Stimulated activated CD8-positive, alpha-beta memory T cell treated with anti-CD3 and anti-CD28 coated beads, Interleukin-4, amount 100 ng/mL, for 48 hours (primary cell): ENCODE measurements around the gene OR51E2.
"Not testable (repeated sequence)": the region's sequence is repeated elsewhere in the genome, so short reads cannot be mapped to it uniquely, and the experiment has no call there.

Experiments
- DNase-seq: peaks from one replicate; pipeline ENCODE4 v3.0.0-alpha.2; 2020

OR51E2 gene, protein sequence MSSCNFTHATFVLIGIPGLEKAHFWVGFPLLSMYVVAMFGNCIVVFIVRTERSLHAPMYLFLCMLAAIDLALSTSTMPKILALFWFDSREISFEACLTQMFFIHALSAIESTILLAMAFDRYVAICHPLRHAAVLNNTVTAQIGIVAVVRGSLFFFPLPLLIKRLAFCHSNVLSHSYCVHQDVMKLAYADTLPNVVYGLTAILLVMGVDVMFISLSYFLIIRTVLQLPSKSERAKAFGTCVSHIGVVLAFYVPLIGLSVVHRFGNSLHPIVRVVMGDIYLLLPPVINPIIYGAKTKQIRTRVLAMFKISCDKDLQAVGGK

DNA sequence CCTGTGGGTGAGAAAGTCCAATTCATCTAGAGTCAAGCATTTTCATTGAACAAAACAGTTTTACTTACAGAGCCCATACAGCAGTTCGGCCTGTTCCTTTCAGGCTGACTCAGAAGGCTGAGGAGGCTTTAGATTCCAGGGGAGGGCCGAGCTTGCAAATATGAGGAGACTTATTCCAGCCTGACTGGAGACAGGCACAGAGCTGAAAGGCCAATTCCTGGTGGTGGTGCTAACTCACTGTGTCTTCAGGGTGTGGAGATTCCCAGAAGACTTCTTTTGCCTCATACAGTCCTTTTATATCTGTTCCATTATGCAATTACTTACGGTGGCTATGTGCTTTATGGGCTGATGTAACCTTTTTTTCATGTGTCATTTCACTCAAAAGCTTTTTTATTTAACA, at the start of gene OR51E2:
Gene OR51E2, minus strand, starts transcription at position 269 of the 400 bp plus-strand sequence. CDS start 15,142 bp downstream, outside the sequence.
- no peak for DNase-seq

DNA sequence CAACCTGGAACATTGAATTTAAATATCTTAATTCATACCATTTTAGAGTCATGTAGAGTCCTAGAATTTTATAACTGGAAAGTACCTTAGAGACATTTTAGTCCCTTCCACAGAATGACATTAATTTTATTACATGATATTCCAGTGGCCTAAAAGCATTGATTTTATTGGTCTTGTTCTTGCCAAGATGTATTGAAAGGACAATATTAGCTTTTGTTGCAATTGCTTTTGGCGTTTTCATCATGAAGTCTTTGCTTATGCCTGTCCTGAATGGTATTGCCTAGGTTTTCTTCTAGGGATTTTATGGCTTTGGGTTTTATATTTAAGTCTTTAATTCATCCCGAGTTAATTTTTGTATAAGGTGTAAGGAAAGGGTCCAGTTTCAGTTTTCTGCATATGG, 43.1 kb upstream of the OR51E2 start:
- no peak for DNase-seq

DNA sequence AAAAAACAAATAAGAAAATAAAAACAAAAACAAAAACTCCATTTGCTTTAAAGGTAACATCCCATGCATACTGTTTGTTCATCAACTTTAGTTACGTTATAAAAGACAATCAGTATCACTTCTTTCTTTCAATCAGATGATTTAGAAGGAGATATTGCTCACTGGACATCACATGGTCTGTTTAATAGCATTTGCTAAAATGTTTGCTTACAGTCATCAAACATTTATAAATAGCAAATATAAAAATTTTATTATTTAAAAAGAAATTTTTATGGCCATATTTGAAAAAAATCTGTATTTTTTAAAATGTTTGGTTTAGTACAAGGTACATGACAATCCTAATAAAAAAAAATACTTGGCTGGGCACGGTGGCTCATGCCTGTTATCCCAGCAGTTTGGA, 29.5 kb upstream of the OR51E2 start:
- no peak for DNase-seq

DNA sequence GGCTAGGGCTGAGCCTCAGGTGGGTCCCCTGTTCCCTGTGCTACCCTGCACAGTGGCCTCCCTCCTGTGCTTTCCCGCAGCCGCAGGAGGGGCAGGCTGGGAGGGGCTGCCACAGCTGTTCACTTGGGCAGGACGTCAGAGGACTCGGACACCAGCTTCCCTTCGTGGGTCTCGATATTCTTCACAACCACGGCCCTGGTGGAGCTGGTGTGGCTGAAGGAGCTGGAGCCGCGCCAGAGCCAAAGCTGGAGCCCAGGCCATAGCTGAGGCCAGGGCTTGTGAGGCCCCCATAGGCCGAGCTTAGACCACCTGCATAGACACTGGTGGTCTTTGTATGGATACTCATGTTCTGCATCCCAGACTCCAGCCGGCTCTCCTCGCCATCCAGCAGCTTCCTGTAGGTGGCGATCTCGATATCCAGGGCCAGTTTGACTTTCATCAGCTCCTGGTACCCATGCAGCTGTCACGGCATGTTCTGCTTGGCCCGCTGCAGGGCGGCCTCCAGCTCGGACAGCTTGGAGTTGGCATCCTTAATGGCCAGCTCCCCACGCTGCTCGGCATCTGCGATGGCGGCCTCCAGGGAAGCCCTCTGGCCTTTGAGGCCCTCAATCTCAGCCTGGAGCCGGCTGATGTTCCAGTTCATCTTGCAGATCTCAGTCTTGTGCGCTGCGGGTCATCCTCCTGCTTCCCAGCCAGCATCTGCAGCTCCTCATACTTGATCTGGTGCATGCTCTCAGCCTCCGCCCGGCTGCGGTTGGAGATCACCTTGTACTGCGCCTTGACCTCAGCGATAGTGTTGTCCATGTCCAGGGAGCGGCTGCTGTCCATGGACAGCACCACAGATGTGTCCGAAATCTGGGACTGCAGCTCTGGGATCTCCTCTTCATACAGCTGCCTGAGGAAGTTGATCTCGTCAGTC, 25.2 kb upstream of the OR51E2 start:
- DNase-seq: not testable (repeated sequence)

DNA sequence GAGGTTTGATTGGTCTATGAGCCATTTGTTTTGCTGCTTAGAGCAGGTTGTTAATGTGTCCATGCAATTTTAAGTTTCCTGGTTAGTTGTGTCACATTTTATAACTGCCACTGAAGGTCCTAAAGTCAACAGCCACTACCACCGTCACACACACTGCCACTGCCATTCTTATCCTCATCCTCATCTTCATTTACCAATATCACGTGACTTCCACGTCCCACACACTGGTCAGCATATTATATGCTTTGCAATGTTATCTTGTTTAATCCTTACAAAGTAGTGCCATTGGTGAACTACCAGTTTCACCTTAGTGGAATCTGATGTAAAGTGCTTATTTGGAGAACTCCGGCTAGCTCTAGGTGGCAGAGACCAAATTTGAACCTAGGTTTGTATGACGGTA, 16.6 kb upstream of the OR51E2 start:
- DNase-seq: no peak

DNA sequence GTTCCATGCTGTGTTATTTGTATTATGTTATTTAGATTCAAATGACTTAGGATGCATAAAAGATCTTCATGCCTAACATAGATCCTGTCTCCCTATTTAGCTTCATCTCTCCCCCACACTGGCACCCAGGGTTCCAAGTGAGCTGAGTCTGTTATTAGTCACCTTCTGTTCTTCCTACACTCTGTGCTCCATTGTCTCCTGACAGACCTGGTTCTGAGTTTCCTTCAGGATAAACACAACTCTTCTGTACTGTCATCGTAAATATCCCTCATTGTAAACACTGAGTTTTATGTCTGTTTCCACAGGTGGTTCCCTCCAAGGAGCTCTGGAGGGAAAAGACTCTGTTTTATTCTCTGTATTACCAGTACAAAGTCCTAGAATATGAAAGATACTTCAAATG, 15.6 kb upstream of the OR51E2 start:
- no peak for DNase-seq

DNA sequence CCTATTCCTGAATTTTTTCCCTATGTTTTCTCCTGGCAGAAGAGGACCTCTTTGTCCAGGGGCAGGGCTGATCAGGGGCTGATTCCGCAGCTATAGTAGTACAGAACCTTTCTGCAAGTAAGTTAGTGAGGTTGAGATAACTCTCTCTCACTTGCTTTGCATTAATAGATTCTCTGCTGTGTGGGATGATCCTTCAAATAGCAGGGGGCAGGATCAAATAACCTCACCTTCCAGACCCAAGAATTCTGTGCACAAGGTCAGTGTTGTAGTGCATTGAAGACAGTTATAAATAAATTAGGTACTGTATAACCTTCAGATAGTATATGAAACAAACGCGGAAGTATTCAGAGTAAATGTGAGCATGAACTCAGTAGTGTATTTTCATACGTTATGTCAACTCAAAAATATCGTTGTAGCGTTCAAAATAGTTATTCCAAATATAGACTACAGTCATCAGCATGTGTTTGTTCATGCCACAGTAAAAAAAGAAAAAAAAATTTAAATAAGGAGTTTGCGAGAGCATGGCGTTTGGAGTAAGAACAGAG, 7.2 kb upstream of the OR51E2 start:
- no peak for DNase-seq

DNA sequence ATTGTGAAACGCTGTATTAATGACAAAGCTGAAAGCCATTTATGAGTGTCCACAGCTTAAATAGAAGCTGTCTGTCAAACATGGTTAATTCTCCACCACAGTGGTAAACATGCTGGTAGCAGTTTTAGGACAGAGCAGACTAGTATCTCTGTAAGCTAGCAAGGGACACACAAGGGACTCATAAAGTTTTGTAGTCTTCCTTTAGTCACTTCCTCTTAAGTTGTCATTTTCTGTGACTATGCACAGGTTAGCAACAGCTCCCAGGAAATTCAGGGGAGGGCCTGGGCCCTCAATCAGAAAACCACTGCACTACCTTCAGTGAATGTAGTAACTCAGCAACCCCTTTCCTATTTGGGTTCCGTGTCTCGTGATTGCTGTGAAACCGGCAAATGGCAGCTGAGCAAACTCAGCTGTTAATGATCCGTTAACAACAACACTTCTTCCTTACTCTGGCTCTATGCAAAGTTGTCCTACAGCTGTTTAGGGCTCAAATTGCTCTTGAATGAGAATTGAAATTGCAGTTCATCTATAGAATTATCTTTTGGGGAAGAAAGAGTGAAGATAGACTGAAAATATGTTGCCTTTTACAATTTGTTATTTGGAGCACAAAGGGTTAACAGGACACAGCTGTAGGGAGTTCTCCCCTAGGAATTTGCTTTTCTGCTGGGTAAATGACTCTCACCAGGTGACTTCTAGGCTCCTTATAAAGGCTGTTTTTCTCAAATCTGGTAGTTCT, 6.6 kb upstream of the OR51E2 start, which contains the start of gene MMP26:
Gene MMP26, plus strand, starts transcription at position 731 of the 736 bp plus-strand sequence.
- DNase-seq: no peak

DNA sequence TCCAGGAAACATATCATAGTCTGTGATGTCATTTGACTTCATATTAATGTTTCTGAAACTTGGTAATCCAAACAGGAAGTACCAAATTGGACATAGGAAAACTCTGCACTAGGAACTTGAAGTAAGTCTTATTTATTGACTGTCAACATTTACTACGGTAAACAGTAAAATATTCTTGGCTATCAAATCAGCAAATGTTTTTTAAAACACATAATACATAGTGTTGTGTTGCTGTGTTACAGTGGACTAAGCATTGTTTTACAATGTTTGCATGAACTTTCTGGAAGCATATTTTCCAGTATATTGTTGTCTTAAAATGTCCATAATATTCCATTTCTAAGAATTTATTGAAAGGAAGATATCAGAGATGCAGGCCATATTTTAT, 2.8 kb upstream of the OR51E2 start:
- no peak for DNase-seq

DNA sequence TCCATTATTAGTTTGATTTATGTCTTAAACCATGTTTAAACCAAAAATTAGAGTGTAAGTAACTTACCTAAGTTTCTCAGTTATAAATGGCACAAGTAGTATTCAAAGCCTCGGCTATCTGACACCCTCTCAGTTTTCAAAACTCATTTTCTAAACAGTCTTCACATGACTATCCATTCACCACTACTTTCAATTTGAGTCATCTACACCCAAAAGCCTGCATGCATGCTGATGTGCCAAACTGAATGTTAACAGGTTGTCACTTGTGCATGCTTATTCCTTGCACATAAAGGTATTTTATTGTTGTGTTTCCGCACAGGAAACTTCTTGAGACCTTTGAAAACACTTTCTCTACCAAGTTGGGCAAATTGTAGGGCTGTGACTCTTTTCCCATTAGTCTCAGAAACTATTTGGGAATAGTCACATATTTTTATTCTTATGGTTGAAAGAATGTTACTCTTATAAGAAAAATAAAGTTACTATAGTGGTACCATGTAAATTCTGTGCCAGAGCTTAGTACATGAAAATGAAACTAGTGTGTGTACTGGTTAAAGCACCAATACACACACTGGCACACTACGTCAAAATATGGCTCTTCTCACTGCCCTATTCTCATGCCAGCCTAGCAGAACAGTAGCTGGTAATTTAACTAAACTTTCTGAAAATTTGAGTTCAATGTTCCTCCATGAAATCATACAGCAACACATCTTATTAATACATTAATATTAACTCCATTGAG, 2.2 kb upstream of the OR51E2 start:
- DNase-seq: no peak

DNA sequence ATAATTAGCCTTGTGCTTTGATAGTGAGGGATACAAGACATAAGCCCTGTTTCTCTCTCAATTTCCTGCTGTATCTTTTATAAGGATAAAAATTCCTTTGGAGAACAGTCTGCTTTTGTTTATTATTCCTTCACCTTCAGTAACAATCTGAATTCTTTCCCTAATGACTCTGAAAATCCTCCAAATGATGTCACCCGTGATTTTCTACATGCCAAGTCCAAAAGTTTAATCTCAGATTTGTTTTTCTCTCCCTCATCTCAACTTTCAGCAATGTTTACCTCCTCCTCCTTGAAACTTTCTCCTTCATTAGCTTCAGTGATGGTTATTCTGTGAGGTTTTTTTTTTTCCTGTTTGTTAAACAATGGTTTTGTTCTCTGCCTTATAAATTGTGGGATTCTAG, 2.2 kb downstream of the OR51E2 start:
- no peak for DNase-seq

DNA sequence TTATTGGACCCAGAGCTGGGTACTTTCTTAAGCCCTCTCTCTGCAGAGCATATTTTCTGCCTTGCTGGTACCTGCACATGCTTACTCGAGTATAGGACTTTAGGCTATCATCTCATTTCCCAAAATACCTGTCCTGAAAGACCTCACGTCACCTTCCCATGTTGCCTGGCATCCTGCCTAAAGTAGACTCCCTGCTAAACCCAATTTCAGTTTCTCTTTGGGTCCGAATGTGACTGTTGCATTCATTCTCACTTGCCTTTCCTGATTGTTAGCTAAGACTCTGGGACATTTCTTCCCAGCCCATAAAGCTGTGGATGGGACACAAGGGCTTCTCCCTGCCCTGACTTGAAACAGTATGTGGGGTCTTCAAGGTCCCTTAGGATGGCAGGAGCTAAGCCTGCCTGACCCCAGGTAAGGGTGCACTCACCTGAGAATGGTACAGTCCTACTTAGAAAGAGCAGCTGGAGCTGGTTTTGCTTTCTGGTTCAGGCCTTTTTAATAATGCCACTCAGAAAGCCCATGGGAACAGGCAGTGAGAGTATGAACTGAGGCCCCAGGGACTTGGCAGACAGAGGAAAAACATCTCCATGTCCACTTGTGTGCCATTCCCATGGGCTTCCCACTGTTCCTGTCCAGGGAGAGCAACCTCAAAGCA, 12.9 kb downstream of the OR51E2 start:
- DNase-seq: no peak

DNA sequence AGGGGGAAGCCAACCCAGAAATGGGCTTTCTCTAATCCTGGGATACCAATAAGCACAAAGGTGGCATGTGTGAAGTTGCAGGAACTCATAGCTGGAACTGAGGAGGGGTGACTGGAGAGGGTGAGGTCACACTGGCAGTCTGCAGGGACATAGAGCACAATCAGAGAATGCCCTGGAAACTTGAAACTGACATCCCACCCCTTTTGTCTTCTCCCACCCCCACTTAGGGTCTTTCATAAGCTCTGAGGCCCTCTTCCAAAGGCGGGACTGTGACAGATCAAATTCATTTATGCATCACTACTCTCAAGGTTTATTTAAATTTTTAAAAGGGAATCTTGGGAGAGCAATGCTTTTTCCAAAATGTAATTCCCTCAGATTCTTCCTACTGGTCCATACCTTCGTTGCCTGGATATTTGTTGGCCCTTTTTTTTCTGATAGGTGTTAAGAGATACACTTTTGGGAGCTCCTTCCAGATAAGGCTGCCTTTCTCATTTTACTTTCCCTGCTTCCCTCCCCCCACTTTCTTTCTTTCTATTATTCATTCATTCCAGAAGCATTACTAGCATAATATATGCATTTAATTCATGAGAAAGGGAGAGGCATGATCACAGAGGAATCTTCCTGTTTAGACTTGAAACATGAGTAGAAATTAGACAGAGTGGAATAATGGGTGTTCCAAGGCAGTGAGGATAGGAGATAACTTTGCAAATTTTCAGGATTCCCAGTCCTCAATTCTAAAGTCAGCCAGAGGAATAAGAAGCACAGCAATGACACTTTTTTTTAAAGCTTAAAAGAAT, 14.8 kb downstream of the OR51E2 start:
- DNase-seq: no peak

DNA sequence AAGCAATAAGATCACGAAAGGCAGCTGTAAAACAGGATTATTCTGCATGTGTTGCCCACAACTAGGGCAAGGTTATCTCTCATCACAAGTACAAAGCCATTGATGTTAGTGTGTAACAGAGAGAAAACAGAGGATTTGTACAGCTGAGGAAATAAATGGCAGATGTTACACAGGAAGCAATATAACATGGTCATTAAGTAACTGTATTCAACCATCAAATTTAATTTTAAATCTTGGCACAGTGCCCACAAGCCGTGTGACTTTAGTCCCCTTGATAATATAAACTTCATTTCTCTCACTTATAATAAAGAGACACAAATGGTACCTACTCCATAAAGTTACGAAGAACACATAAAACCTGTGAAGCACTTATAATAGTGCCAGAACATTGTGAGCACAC, 17.3 kb downstream of the OR51E2 start:
- no peak for DNase-seq

DNA sequence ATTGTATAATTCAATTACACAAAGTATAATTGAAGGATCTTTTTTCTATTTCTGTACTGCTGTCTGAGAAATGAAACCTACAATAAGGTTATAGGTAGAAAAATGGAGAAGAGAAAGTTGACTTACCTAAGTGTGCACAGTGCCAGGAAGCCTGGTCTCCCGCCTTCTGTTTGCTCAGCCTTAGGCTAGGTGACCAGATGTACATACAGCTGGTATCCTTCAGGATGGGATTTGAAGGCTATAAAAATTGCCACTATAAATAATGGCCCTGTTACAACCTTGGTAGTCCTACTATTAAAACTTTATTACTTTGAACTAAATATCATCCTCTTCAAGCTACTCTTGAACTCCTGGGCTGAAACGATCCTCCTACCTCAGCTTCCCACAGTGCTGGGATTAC, 19.7 kb downstream of the OR51E2 start:
- no peak for DNase-seq

DNA sequence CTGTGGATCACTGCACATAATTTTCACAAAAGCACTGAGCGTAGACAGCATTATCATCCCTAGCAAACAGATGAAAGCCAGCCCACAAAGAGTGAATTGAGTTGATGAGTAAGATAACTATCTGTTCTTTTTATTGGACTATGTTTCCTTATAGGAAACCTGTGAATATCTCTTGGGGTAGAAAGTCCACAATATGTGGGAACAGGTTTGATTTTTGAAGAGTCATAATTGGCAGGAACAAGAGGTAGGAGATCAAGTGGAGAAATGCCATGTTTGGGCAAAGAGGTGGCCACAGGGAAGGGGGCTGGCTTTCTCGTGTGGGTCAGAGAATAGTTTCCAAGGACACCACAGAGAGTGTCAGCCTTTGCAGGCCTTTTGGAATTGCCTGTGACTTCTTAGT, 23.9 kb downstream of the OR51E2 start:
- DNase-seq: no peak

DNA sequence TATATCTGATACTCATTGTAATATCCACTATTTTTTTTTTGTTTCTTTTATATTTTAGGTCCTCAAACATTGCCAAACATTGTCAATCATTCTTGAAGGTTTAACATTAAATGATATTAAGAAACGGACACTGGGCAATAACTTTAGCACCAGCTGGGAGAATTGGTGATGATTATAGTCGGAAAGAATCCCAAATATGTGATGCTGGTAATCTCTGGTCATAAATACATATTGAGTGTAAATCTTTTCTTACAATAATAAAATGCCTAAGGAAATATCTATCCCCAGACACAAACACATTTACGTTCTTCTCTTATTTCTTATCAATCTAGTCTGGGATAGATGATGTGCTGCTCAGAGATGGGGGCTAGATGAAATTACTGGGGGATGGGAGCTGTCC, 25.2 kb downstream of the OR51E2 start:
- DNase-seq: no peak

DNA sequence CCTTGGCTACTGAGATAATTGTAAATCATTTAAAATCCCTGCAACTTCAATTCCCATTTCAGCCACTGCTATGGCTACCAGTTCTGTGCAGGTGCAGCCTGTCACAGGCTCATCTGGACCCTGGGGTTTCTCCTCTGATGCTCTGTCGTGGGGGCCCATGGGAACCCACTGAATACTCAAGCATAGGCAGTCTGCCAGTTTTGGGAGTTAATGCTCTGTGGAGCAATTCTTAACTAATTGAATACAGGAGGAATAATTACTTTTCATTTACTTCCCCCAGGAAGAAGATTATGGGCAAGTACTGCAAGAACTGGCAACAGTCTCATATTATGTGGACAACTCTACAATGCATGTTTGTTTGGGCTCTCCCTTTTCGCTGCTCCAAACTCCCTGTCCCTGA, 25.9 kb downstream of the OR51E2 start:
- DNase-seq: no peak

DNA sequence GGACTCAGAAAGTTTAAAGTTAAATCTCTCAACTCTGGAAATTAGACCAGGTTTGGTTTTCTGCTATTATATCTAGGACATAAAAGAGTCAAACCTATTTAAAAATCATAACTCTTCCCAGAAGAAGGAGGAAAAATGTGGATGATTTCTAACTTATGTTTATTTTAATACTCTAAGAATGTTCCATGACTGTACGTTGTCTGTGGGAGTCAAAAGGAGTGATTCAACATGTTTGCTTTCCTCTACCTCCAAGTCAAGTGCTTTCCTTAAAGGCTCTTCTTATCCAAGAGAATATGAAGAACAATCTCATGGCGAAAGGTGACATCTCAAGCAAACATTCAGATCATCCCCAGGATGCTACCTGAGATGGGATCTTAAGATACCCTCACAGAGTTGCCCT, 32.2 kb downstream of the OR51E2 start:
- DNase-seq: no peak

DNA sequence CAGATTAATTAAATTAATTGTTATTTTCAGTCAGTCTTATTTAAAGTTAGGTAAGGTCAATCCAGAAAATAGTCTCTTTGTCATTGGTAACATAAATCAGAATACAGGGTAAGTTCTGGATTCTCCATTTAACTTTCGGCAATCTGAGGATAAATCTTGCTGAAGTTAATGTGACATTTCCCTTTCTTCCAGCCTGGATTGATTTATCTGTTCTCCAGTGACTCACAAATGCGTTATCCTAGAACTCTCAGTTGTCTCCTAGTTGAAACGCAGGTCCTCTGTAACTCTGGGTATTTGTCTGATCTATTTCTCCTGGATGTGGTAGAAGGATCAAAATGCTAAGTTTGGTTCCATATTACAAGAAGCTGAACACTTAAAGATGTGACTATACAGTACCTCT, 32.9 kb downstream of the OR51E2 start:
- no peak for DNase-seq

DNA sequence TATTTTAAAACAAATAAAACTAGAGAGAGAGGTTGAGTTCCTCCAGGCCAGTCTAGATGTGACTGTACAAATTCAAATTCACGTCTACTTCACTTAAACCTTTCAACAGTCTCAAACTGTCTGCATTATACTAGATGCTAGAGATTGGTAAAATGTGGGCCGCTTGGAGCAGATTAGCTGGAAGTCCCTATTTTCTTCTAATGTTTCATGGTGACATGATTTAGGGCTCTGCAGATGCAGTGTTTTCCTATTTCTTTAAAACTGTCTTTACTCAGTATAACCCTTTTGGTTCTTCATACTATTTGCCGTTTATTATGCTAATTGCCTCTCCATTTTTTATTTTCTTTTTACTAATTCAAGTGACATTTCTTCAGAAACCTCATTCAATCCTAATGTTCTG, 33.5 kb downstream of the OR51E2 start:
- no peak for DNase-seq
